Measurements from ENCODE around the gene DUS4L.

GRCh38 chr7:107599262-107599661, 35.5 kb downstream of the DUS4L start:
- no peak for TF ChIP-seq CTCF (IDR thresholded peaks at IDR 0.05)
- TF ChIP-seq POLR2A (IDR thresholded peaks at IDR 0.05) = no peak
- no peak for TF ChIP-seq POLR2AphosphoS5 (IDR thresholded peaks at IDR 0.05)
- TF ChIP-seq EP300 (IDR thresholded peaks at IDR 0.05) = no peak

Measured in sigmoid colon (tissue), 4 donors.